Large intestine (tissue), 3 donors: Measurements from ENCODE around the gene MARCHF9. TPM values are rescaled to one million over a fixed set of nuclear protein-coding genes. Genes with fewer than 3 reads are reported as not detected.

ENCODE experiments used
- DNase-seq, 2 donors: peaks; one replicate each; pipeline versions ENCODE4 v3.0.0 to v3.0.0-alpha.2; 2013
- H3K27ac ChIP-seq: one replicate; pipeline ENCODE4 v1.5.1; 2013; ENCODE audit warnings: low read length
- H3K27me3 ChIP-seq: 2 replicates; pipeline ENCODE4 v1.6.1; 2013; ENCODE audit warnings: low read length; ENCODE audit not compliant: control insufficient read depth, insufficient read depth
- H3K36me3 ChIP-seq: 2 replicates; pipeline ENCODE4 v1.6.1; 2013; ENCODE audit warnings: low read length; ENCODE audit not compliant: control insufficient read depth, insufficient read depth
- H3K4me1 ChIP-seq: one replicate; pipeline ENCODE4 v1.6.1; 2013; ENCODE audit warnings: low read length; ENCODE audit not compliant: control insufficient read depth, insufficient read depth
- H3K4me3 ChIP-seq: one replicate; pipeline ENCODE4 v1.5.1; 2013; ENCODE audit warnings: low read length
- H3K9me3 ChIP-seq: one replicate; pipeline ENCODE4 v1.6.1; 2013; ENCODE audit warnings: mild to moderate bottlenecking, low read depth, low read length, moderate library complexity; ENCODE audit not compliant: control insufficient read depth
- WGBS: methylation state at CpG from one replicate; pipeline ENCODE4 v1.1.5; 2013; ENCODE audit warnings: low lambda C conversion rate; ENCODE audit not compliant: insufficient coverage; 5-methylcytosine and 5-hydroxymethylcytosine counted together
- polyA plus RNA-seq: library from polyadenylated mRNA; unstranded; fragments of 120-200 nt; gene quantifications from one replicate; pipeline ENCODE4 v1.2.1, GENCODE V29; 2013

The MARCHF9 gene
- polyA plus RNA-seq, 1 donor: 28.1 TPM

- peaks cover 98% of the 10 kb centered on the region for H3K27me3 ChIP-seq
- no CpG with 5 or more reads among the region's 19 CpGs for WGBS
- H3K4me1 ChIP-seq: peaks cover 10% of the 10 kb centered on the region
- H3K9me3 ChIP-seq: peaks cover 13% of the 10 kb centered on the region
- H3K4me3 ChIP-seq: no peak overlapping the region
- no peaks in the 10 kb centered on the region for H3K36me3 ChIP-seq
- H3K27ac ChIP-seq: no peak overlapping the region
- no peak for DNase-seq
Observed at GRCh38 chr12:57731411-57732080, 23.4 kb upstream of the MARCHF9 start.

- WGBS: no CpG with 5 or more reads among the region's 4 CpGs
- Histone ChIP-seq H3K9me3 (peaks cover 10% of the 10 kb centered on the region), H3K36me3 (no peaks in the 10 kb centered on the region), H3K4me3 (no peak overlapping the region), H3K27ac (no peak overlapping the region), H3K4me1 (peaks cover 9% of the 10 kb centered on the region), H3K27me3 (peaks cover 98% of the 10 kb centered on the region)
- no peak for DNase-seq
Observed at GRCh38 chr12:57732270-57732669, 22.6 kb upstream of the MARCHF9 start.

GRCh38 chr12:57732726-57733593 lies 21.9 kb upstream of the MARCHF9 start:
- H3K27me3 ChIP-seq: peaks cover 98% of the 10 kb centered on the region
- H3K4me3 ChIP-seq: no peak overlapping the region
- peaks cover 8% of the 10 kb centered on the region for H3K4me1 ChIP-seq
- peaks cover 7% of the 10 kb centered on the region for H3K9me3 ChIP-seq
- H3K27ac ChIP-seq: no peak overlapping the region
- DNase-seq: no peak
- whole genome bisulfite sequencing: no CpG with 5 or more reads among the region's 11 CpGs
- H3K36me3 ChIP-seq: no peaks in the 10 kb centered on the region

- no peaks in the 10 kb centered on the region for H3K36me3 ChIP-seq
- DNase-seq: no peak
- no CpG with 5 or more reads among the region's 6 CpGs for WGBS
- H3K4me1 ChIP-seq: peaks cover 8% of the 10 kb centered on the region
- H3K27me3 ChIP-seq: peaks cover 98% of the 10 kb centered on the region
- no peak overlapping the region for H3K4me3 ChIP-seq
- no peak overlapping the region for H3K27ac ChIP-seq
- peaks cover 7% of the 10 kb centered on the region for H3K9me3 ChIP-seq
Observed at GRCh38 chr12:57733928-57734327, 21.0 kb upstream of the MARCHF9 start.

- Histone ChIP-seq H3K9me3 (peaks cover 7% of the 10 kb centered on the region), H3K36me3 (no peaks in the 10 kb centered on the region), H3K4me1 (peaks cover 8% of the 10 kb centered on the region), H3K27me3 (peaks cover 98% of the 10 kb centered on the region), H3K27ac (no peak overlapping the region), H3K4me3 (no peak overlapping the region)
- no CpG with 5 or more reads among the region's 4 CpGs for WGBS
- DNase-seq: no peak
Observed at GRCh38 chr12:57734591-57734990, 20.3 kb upstream of the MARCHF9 start.

GRCh38 chr12:57735198-57735855 lies 19.6 kb upstream of the MARCHF9 start:
- Histone ChIP-seq H3K27me3 (peaks cover 98% of the 10 kb centered on the region), H3K36me3 (no peaks in the 10 kb centered on the region), H3K4me3 (no peak overlapping the region), H3K9me3 (peaks cover 7% of the 10 kb centered on the region), H3K27ac (no peak overlapping the region), H3K4me1 (peaks cover 8% of the 10 kb centered on the region)
- DNase-seq: no peak
- WGBS: no CpG with 5 or more reads among the region's 8 CpGs

- no peak for DNase-seq
- Histone ChIP-seq H3K4me3 (no peak overlapping the region), H3K27me3 (peaks cover 98% of the 10 kb centered on the region), H3K36me3 (no peaks in the 10 kb centered on the region), H3K9me3 (peaks cover 7% of the 10 kb centered on the region), H3K4me1 (peaks cover 8% of the 10 kb centered on the region), H3K27ac (no peak overlapping the region)
- WGBS: no CpG with 5 or more reads among the region's 49 CpGs
Observed at GRCh38 chr12:57735952-57736740, 18.8 kb upstream of the MARCHF9 start.

GRCh38 chr12:57736741-57737466 lies 18.0 kb upstream of the MARCHF9 start:
- peaks cover 7% of the 10 kb centered on the region for H3K9me3 ChIP-seq
- peaks cover 98% of the 10 kb centered on the region for H3K27me3 ChIP-seq
- peaks cover 8% of the 10 kb centered on the region for H3K4me1 ChIP-seq
- no peak for DNase-seq
- no peak overlapping the region for H3K4me3 ChIP-seq
- WGBS: no CpG with 5 or more reads among the region's 31 CpGs
- no peaks in the 10 kb centered on the region for H3K36me3 ChIP-seq
- no peak overlapping the region for H3K27ac ChIP-seq

- no CpG with 5 or more reads among the region's 110 CpGs for WGBS
- no peak overlapping the region for H3K27ac ChIP-seq
- no peak overlapping the region for H3K4me3 ChIP-seq
Observed at GRCh38 chr12:57737467-57738460, 17.1 kb upstream of the MARCHF9 start.

More at GRCh38 chr12:57737467-57738460, 17.1 kb upstream of the MARCHF9 start:
- Histone ChIP-seq H3K36me3 (no peaks in the 10 kb centered on the region), H3K4me1 (peaks cover 8% of the 10 kb centered on the region), H3K9me3 (peaks cover 7% of the 10 kb centered on the region), H3K27me3 (peaks cover 97% of the 10 kb centered on the region)
- no peak for DNase-seq
